Ramos (cell line): Measurements from ENCODE around the gene ZSWIM4.

ENCODE experiments used
- in situ Hi-C: fragments of 300-500 bp; cut with MboI; formaldehyde crosslinking; loops from one replicate; pipeline ENCODE4 v1.14.3; 2022; ENCODE audit warnings: low sequenced_read_pairs; ENCODE audit not compliant: unreplicated experiment

Gene ZSWIM4

DNA sequence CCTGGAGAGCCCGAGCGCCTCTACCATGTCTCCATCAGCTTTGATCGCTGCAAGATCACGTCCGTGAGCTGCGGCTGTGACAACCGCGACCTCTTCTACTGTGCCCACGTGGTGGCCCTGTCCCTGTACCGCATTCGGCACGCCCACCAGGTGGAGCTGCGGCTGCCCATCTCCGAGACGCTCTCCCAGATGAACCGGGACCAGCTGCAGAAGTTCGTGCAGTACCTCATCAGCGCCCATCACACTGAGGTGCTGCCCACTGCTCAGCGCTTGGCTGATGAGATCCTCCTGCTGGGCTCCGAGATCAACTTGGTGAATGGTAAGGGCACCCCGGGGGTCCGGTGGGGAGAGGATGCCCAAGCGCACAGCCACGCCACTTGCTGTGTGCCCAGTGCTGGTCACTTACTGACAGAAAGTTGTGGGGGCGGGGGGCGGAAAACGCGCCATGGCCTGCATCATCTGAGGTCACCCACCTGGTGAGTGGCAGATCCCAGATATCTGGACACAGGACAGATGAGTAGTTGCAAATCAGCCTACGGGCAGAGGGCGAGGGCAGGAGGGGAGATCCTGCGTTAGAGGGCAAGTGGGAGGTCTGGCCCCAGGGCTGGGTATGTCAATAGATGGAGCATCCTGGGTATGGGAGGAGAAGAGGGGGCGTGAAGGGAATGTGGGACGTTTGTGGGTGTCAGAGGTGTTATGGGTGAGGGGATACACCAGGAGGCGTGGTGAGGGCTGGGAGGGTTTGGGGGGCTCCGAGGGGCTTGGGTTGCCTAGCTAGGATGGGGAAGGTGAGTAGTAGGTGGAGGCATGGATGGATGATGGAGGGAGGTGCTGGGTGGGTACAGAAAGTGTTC lies 9.8 kb downstream of the ZSWIM4 start:
- in situ Hi-C loops: no loop called here

GRCh38 chr19:13806728-13807127 lies 11.5 kb downstream of the ZSWIM4 start:
- in situ Hi-C loops: no loop called here

GRCh38 chr19:13807421-13808021 lies 12.3 kb downstream of the ZSWIM4 start:
- in situ Hi-C loops: no loop called here

- in situ Hi-C loops: no loop called here
These were observed 13.6 kb downstream of the ZSWIM4 start for GRCh38 chr19:13808856-13809255.

DNA sequence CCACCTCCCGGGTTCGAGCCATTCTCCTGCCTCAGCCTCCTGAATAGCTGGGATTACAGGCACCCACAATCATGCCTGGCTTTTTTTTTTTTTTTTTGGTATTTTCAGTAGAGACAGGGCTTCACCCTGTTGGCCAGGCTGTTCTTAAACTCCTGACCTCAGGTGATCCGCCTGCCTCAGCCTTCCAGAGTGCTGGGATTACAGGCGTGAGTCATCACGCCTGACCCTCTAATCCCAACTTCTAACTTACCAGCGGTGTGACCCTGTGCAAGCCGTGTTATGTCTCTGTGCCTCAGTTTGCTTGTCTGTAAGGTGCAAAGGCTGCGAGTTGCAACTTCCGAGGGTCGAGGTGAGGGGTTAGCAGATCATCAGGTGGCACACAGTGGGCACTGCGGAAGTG lies 17.3 kb downstream of the ZSWIM4 start:
- in situ Hi-C loops: no loop called here

- in situ Hi-C loops: no loop called here
These were observed 17.9 kb downstream of the ZSWIM4 start for GRCh38 chr19:13813147-13813546.

DNA sequence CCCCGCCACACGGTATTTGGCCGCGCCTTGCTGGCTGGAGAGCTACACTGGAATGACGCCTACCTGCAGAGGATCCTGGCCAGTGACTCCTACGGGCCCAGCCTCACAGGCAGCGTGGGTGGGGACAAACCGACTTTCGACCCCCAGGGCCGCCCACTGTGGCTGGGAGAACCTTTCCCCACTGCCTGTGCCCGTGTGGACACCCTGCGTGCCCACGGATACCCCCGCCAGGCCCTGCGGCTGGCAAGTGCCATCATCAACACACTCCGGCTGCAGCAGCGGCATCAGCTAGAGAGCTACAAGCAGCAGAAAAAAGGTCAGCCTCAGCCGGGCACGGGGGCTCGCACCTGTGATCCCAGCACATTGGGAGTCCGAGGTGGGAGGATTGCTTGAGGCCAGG lies 19.3 kb downstream of the ZSWIM4 start:
- in situ Hi-C loops: no loop called here

GRCh38 chr19:13817018-13817614 lies 21.9 kb downstream of the ZSWIM4 start:
- in situ Hi-C loops: no loop called here

DNA sequence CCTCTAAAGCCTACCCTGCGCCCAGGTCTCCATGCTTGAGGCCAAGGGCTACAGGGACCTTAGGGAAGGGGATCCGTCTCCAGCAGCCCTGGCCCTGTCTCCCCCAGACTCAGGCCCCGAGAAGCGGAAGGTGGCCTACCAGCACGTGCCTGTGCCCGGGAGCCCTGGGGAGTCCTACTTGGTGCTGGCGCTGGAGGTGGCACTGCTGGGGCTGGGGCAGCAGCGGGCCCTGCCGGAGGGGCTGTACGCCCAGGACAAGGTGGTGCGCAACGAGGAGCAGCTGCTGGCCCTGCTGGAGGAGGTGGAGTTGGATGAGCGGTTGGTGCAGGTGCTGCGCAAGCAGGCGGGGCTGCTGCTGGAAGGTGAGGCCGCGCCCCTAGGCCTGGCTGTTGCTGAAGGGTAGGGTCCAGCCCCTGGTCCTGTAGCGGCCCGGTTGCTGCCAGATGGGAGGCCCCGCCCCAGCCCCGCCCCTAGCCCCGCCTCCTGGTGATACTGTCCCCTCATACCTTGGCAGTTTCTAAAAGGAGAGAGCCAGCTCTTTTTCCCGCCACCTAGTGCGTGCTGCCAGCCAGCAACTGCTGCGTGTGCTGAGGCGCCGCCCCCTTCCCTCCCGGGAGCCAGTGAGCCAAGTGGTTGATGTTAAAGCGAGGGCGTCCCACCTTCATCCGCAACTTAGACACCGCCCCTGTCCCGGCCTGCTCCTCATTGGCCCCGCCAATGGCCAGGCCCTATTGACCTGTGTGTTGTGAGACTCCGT lies 22.6 kb downstream of the ZSWIM4 start:
- in situ Hi-C loops: no loop called here

DNA sequence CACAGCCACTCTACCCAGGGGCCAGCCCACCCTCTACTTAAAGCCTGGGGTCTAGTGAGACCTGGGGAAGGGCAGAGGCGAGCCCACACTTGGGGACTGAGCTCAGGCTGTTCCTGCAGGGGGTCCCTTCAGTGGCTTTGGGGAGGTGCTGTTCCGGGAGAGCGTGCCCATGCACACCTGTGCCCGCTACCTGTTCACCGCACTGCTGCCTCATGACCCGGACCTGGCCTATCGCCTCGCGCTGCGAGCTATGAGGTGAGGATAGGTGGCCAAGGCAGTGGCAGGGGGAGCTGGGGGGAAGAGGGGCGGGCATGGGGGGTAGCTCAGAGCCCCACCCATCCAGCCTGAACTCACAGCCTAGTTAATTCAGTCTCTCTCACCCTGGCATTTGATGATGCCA lies 24.0 kb downstream of the ZSWIM4 start:
- in situ Hi-C loops: no loop called here

- in situ Hi-C loops: no loop called here
These were observed 26.0 kb downstream of the ZSWIM4 start for GRCh38 chr19:13821292-13821691.

DNA sequence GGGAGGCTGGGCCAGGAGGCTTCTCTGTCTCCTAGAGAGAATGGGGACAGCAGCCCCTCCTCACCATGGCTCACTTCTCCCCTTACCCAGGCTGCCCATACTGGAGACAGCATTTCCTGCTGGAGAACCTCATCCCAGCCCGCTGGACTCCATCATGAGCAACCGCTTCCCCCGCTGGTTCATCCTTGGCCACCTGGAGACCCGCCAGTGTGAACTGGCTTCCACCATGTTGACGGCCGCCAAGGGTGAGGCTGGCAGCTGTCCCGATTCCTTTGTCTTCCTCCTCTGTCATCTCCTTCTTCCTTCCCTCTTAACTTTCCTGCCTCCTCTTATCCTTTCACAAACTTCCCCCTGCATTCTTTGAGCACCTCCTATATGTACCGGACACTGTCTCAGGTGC lies 28.0 kb downstream of the ZSWIM4 start:
- in situ Hi-C loops: no loop called here

- in situ Hi-C loops: no loop called here
These were observed 28.7 kb downstream of the ZSWIM4 start for GRCh38 chr19:13823901-13824300.

DNA sequence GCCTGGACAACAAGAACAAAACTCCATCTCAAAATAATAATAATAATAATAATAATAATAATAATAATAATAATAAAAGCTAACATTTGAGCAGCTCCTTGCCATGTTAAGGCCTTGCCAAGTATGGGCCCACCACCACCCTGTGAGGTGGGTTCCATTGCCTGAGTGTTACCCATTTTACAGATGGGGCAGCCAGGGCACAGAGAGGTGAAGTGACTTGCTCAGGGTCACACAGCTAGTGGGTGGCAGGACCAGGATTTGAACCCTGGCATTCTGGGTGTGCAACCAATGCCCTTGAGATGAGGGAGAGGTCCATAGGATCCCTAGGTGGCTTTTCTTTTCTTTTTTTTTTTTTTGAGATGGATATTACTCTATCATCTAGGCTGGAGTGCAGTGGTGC lies 29.5 kb downstream of the ZSWIM4 start:
- in situ Hi-C loops: no loop called here

- in situ Hi-C loops: no loop called here
These were observed 30.5 kb downstream of the ZSWIM4 start for GRCh38 chr19:13825489-13826441.

- in situ Hi-C loops: no loop called here
These were observed 31.5 kb downstream of the ZSWIM4 start for GRCh38 chr19:13826652-13827235.

GRCh38 chr19:13827656-13828055 lies 32.4 kb downstream of the ZSWIM4 start:
- in situ Hi-C loops: no loop called here

- in situ Hi-C loops: no loop called here
These were observed 35.0 kb downstream of the ZSWIM4 start for GRCh38 chr19:13830114-13830740.
